ENCODE data around the gene WNT3. TPM values are rescaled to one million over a fixed set of nuclear protein-coding genes. Genes with fewer than 3 reads are reported as not detected.
A peak's percentile ranks its signal among the peaks of the same experiment; 100 is the strongest.

WNT3 gene
- total and polyA plus RNA-seq, 7 experiments from 2014 or later, result 0.07 to 0.24 TPM; not detected in 5

DNA sequence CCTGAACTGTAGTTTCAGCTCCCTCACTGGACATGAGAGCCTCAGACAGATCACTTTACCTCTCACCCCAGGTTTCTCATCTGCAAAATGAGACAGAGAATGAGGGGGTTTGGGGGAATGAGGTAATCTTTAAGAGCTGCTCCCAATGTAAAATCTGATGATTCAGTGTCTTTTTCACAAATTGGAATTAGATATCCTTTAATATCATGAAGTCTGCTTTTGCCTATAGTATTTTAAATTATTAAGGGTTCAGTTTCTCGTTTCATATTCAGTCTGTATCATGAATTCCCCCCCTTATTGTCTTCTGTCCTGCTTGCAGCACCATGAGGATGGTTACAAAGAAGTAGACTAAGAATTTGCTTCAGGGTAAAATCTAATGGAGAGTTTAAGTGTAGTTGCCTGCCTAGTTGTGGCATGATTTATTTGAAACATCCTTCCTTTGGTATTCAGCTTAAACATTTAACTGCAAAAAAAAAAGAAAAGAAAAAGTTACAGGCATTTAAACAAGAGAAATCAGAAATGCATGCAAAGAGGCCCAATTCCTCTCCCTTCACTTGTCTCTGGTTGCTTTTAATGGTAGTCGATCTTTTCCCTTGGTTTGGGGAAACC, 77.3 kb downstream of the WNT3 start:
- POLR2A ChIA-PET, result no interaction called here

DNA sequence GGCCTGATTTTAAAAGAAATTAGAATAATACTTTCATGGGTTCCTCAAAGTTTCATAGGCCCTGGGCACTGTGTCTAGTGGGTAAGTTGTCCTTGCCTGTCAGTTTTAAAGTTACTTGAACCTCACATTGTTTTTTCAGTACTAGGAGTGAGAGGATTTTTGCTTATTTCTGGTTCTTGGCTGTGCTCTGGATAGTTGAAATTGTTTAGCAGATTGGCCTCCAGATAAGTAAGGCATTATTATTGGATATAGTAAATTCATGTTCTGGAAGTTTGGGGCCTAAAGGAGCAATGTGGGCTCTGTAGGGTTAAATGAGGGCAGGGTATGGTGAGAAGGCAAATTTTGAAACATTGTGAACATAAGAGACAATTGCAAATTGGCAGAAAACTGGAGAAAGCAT, 78.5 kb downstream of the WNT3 start:
- H3K4me3 ChIP-seq (ENCODE audit: low read length), result no peak overlapping the region
- no peak for DNase-seq
- peaks cover 0 to 6% (median 0%) of the 10 kb centered on the region in 7 donors for H3K4me1 Mint-ChIP-seq
- no peaks in the 10 kb centered on the region for H3K9me3 ChIP-seq (ENCODE audit: control insufficient read depth in 2 of 3, low read length in 3 of 3)
- peak overlapping the region in 1 of 9 donors; percentile 5 for H3K27ac Mint-ChIP-seq
- H3K27me3 ChIP-seq (ENCODE audit: control insufficient read depth in 2 of 2, insufficient read depth in 2 of 2, low read length in 2 of 2), result no peaks in the 10 kb centered on the region
- ATAC-seq, result no peak
- H3K27me3 Mint-ChIP-seq, result no peaks in the 10 kb centered on the region
- intact Hi-C loops (cut with micrococcal nuclease), result no loop called here
- H3K36me3 Mint-ChIP-seq, result peaks cover 0 to 36% (median 4%) of the 10 kb centered on the region in 5 donors
- H3K4me1 ChIP-seq (ENCODE audit: control insufficient read depth in 2 of 2, insufficient read depth in 2 of 2, low read length in 2 of 2), result no peaks in the 10 kb centered on the region
- no peaks in the 10 kb centered on the region for H3K9me3 Mint-ChIP-seq
- H3K27ac ChIP-seq (ENCODE audit: low read depth, low read length), result no peak overlapping the region
- H3K36me3 ChIP-seq (ENCODE audit: control insufficient read depth in 2 of 3, insufficient read depth in 3 of 3, low read length in 3 of 3), result peaks cover 0 to 11% (median 0%) of the 10 kb centered on the region in 3 experiments
- no peak overlapping the region for H3K4me3 Mint-ChIP-seq
- ChIA-PET CTCF (no interaction called here), POLR2A (interaction anchor here (0.6 kb wide), 1 partner anchor 630 kb away, joined by 3 read pairs; no protein-coding TSS in a partner anchor)

More for the DNA sequence above, 77.3 kb downstream of the WNT3 start:
- CTCF ChIA-PET, result no interaction called here
- Mint-ChIP-seq H3K27me3 (no peaks in the 10 kb centered on the region), H3K36me3 (peaks cover 0 to 31% (median 4%) of the 10 kb centered on the region in 5 donors), H3K4me3 (no peak overlapping the region), H3K9me3 (no peaks in the 10 kb centered on the region), H3K27ac (peak overlapping the region in 1 of 9 donors; percentile 30), H3K4me1 (peaks cover 0 to 6% (median 0%) of the 10 kb centered on the region in 7 donors)
- H3K4me3 ChIP-seq (ENCODE audit: low read length), result no peak overlapping the region
- peaks cover 0 to 16% (median 0%) of the 10 kb centered on the region in 3 experiments for H3K36me3 ChIP-seq (ENCODE audit: control insufficient read depth in 2 of 3, insufficient read depth in 3 of 3, low read length in 3 of 3)
- intact Hi-C loops (cut with micrococcal nuclease), result no loop called here
- no peaks in the 10 kb centered on the region for H3K4me1 ChIP-seq (ENCODE audit: control insufficient read depth in 2 of 2, insufficient read depth in 2 of 2, low read length in 2 of 2)
- H3K9me3 ChIP-seq (ENCODE audit: control insufficient read depth in 2 of 3, low read length in 3 of 3), result no peaks in the 10 kb centered on the region
- no peak for ATAC-seq
- no peaks in the 10 kb centered on the region for H3K27me3 ChIP-seq (ENCODE audit: control insufficient read depth in 2 of 2, insufficient read depth in 2 of 2, low read length in 2 of 2)
- no peak overlapping the region for H3K27ac ChIP-seq (ENCODE audit: low read depth, low read length)
- no peak for DNase-seq

DNA sequence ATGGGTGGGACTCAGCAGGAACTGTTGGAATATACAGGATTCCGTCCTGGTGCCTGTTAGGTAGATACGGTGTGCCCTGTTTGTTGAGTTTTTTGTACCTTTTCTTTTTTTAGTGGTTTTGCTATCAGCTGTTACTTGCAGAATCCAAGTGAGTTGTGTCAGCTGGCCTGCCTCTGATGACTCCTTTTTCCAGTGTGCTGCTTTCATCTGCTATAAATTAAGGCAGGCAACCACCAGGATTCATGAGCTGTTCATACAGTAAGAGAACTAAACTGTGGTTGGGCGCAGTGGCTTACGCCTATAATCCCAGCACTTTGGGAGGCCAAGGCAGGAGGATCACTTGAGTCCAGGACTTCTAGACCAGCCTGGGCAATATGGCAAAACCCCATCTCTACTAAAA, 79.9 kb downstream of the WNT3 start:
- ATAC-seq (no peak), DNase-seq (no peak)
- H3K36me3 Mint-ChIP-seq, result peaks cover 0 to 36% (median 4%) of the 10 kb centered on the region in 5 donors
- peaks cover 0 to 11% (median 0%) of the 10 kb centered on the region in 3 experiments for H3K36me3 ChIP-seq (ENCODE audit: control insufficient read depth in 2 of 3, insufficient read depth in 3 of 3, low read length in 3 of 3)
- ChIA-PET POLR2A (no interaction called here), CTCF (no interaction called here)
- H3K4me3 Mint-ChIP-seq, result no peak overlapping the region
- no peaks in the 10 kb centered on the region for H3K9me3 Mint-ChIP-seq
- no peaks in the 10 kb centered on the region for H3K27me3 ChIP-seq (ENCODE audit: control insufficient read depth in 2 of 2, insufficient read depth in 2 of 2, low read length in 2 of 2)
- H3K27ac ChIP-seq (ENCODE audit: low read depth, low read length), result no peak overlapping the region
- H3K9me3 ChIP-seq (ENCODE audit: control insufficient read depth in 2 of 3, low read length in 3 of 3), result no peaks in the 10 kb centered on the region
- peak overlapping the region in 1 of 9 donors; percentile 23 for H3K27ac Mint-ChIP-seq
- no peaks in the 10 kb centered on the region for H3K4me1 ChIP-seq (ENCODE audit: control insufficient read depth in 2 of 2, insufficient read depth in 2 of 2, low read length in 2 of 2)
- H3K4me1 Mint-ChIP-seq, result no peaks in the 10 kb centered on the region
- no peaks in the 10 kb centered on the region for H3K27me3 Mint-ChIP-seq
- intact Hi-C loops (cut with micrococcal nuclease), result no loop called here
- no peak overlapping the region for H3K4me3 ChIP-seq (ENCODE audit: low read length)

DNA sequence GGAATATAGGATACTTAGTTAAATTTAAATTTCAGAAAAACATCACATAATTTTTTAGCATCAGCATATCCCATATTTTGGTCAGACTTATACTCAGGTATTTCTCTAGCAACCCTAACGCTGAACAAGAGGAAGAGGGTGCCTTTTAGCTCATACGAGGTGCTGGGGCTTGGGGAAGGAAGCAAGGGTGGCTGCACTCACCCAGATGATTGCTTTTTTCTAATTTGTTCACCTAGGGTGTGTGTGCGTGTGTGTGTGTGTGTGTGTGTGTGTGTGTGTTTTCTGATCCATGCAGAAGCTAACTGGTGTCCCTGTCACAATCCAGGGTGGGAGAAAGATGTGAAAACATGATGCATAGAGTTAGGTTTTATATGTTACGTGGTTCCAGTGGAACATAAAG, 81.2 kb downstream of the WNT3 start:
- ATAC-seq, result no peak
- no peak overlapping the region for H3K4me3 Mint-ChIP-seq
- ChIA-PET CTCF (no interaction called here), POLR2A (no interaction called here)
- no peaks in the 10 kb centered on the region for H3K9me3 ChIP-seq (ENCODE audit: control insufficient read depth in 2 of 3, low read length in 3 of 3)
- no peaks in the 10 kb centered on the region for H3K27me3 Mint-ChIP-seq
- DNase-seq, result no peak
- no peaks in the 10 kb centered on the region for H3K27me3 ChIP-seq (ENCODE audit: control insufficient read depth in 2 of 2, insufficient read depth in 2 of 2, low read length in 2 of 2)
- peaks cover 0 to 2% (median 0%) of the 10 kb centered on the region in 7 donors for H3K4me1 Mint-ChIP-seq
- H3K4me3 ChIP-seq (ENCODE audit: low read length), result no peak overlapping the region
- peaks cover 0 to 43% (median 0%) of the 10 kb centered on the region in 5 donors for H3K36me3 Mint-ChIP-seq
- H3K9me3 Mint-ChIP-seq, result no peaks in the 10 kb centered on the region
- H3K4me1 ChIP-seq (ENCODE audit: control insufficient read depth in 2 of 2, insufficient read depth in 2 of 2, low read length in 2 of 2), result no peaks in the 10 kb centered on the region
- peaks cover 0 to 18% (median 0%) of the 10 kb centered on the region in 3 experiments for H3K36me3 ChIP-seq (ENCODE audit: control insufficient read depth in 2 of 3, insufficient read depth in 3 of 3, low read length in 3 of 3)
- H3K27ac Mint-ChIP-seq, result peak overlapping the region in 1 of 9 donors; percentile 17
- H3K27ac ChIP-seq (ENCODE audit: low read depth, low read length), result no peak overlapping the region
- intact Hi-C loops (cut with micrococcal nuclease), result no loop called here

DNA sequence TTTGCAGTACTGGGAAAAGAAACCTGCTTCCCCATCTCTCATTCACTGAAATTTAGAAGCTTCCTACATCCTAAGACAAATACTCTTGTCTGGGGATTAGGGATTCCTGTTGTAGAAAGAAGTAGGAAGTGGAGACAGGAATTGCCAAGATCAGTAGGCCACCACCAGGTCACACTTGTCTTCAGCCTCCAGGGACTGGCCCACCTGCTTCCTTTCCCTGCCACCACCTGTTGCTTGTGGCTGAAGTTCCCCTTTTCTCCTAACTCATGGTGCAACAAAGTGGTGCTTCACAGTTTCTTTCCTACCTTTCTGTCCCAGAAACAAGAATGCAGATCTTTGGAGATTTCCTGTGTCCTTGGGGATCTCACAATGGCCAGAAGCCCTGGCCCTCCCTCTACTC, 82.4 kb downstream of the WNT3 start:
- Mint-ChIP-seq H3K27me3 (no peaks in the 10 kb centered on the region), H3K36me3 (peaks cover 0 to 42% (median 5%) of the 10 kb centered on the region in 5 donors)
- intact Hi-C loops (cut with micrococcal nuclease), result no loop called here

DNA sequence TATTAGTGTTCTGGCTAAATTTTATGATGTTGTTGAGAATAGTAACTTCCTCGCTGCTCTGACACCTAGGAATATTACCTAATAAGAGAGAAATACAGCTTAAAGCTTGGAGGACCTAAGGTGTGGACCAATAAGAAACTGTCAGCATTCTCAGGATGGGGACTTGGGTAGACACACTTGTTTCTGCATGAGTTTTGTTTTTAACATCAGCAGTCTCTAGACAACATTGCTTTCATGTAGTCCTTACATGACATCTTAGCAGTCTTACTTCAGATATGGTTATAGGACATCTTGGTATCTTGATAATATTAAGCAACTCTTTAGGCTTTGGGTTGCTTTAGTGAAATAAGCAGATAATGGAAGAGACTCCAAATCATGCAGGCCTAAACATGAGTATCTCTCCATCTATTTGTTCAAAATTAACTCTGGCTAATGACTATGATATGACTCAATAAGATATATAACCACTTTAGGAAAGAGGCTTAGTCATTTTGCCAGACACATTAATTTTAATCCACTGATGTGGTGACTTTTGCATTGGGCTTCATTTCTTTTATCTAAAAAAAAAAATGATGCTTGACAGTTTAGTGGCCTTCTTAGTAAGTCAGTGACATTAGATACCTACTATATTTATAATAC, 84.5 kb downstream of the WNT3 start:
- Histone ChIP-seq H3K4me3 (ENCODE audit: low read length) (no peak overlapping the region), H3K36me3 (ENCODE audit: control insufficient read depth in 2 of 3, insufficient read depth in 3 of 3, low read length in 3 of 3) (peaks cover 0 to 29% (median 2%) of the 10 kb centered on the region in 3 experiments), H3K27me3 (ENCODE audit: control insufficient read depth in 2 of 2, insufficient read depth in 2 of 2, low read length in 2 of 2) (no peaks in the 10 kb centered on the region), H3K27ac (ENCODE audit: low read depth, low read length) (no peak overlapping the region), H3K9me3 (ENCODE audit: control insufficient read depth in 2 of 3, low read length in 3 of 3) (no peaks in the 10 kb centered on the region), H3K4me1 (ENCODE audit: control insufficient read depth in 2 of 2, insufficient read depth in 2 of 2, low read length in 2 of 2) (no peaks in the 10 kb centered on the region)
- Mint-ChIP-seq H3K9me3 (no peaks in the 10 kb centered on the region), H3K4me1 (peaks cover 0 to 2% (median 0%) of the 10 kb centered on the region in 7 donors), H3K36me3 (peaks cover 0 to 49% (median 7%) of the 10 kb centered on the region in 5 donors), H3K4me3 (no peak overlapping the region), H3K27me3 (no peaks in the 10 kb centered on the region), H3K27ac (no peak overlapping the region)
- CTCF ChIA-PET, result no interaction called here
- POLR2A ChIA-PET, result no interaction called here
- DNase-seq (no peak), ATAC-seq (no peak)
- intact Hi-C loops (cut with micrococcal nuclease), result no loop called here

More for the DNA sequence above, 82.4 kb downstream of the WNT3 start:
- ATAC-seq, result no peak
- CTCF ChIA-PET, result no interaction called here
- no peak for DNase-seq
- Histone ChIP-seq H3K4me1 (ENCODE audit: control insufficient read depth in 2 of 2, insufficient read depth in 2 of 2, low read length in 2 of 2) (no peaks in the 10 kb centered on the region), H3K27ac (ENCODE audit: low read depth, low read length) (no peak overlapping the region), H3K27me3 (ENCODE audit: control insufficient read depth in 2 of 2, insufficient read depth in 2 of 2, low read length in 2 of 2) (no peaks in the 10 kb centered on the region), H3K36me3 (ENCODE audit: control insufficient read depth in 2 of 3, insufficient read depth in 3 of 3, low read length in 3 of 3) (peaks cover 0 to 18% (median 0%) of the 10 kb centered on the region in 3 experiments), H3K4me3 (ENCODE audit: low read length) (no peak overlapping the region), H3K9me3 (ENCODE audit: control insufficient read depth in 2 of 3, low read length in 3 of 3) (no peaks in the 10 kb centered on the region)
- peaks cover 0 to 2% (median 0%) of the 10 kb centered on the region in 7 donors for H3K4me1 Mint-ChIP-seq
- H3K9me3 Mint-ChIP-seq, result no peaks in the 10 kb centered on the region
- no peak overlapping the region for H3K4me3 Mint-ChIP-seq
- no peak overlapping the region for H3K27ac Mint-ChIP-seq
- POLR2A ChIA-PET, result no interaction called here

Data from naive thymus-derived CD4-positive, alpha-beta T cell (primary cell).